Measurements from ENCODE around the gene FMNL2. TPM values are rescaled to one million over a fixed set of nuclear protein-coding genes. Genes with fewer than 3 reads are reported as not detected.
"Not testable (repeated sequence)": the region's sequence is repeated elsewhere in the genome, so short reads cannot be mapped to it uniquely, and the experiment has no call there.

Gene FMNL2
- total RNA-seq, 1 donor from 2014 or later, result 56.6 TPM

DNA sequence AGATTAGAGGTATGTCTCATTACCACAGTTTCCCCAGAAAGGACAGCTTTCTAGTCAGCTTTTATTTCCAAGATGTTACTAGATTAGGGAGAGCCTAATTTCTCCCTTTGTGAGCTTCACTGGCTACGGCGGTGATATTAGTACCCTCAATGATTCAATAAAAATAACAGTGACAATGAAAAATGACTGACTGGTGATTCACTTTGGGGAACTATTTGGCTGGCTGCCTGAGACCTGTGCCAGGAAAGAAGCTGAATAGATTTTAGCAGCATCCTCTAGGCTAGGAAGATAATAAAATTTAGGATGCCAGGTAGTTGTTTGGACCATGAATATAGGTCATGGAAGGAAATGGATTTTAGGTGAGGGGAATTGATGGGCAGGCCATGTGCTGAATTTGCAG is 178.7 kb downstream of the FMNL2 start:
- DNase-seq (ENCODE audit: extremely low read depth, low read depth, low spot score), result no peak

DNA sequence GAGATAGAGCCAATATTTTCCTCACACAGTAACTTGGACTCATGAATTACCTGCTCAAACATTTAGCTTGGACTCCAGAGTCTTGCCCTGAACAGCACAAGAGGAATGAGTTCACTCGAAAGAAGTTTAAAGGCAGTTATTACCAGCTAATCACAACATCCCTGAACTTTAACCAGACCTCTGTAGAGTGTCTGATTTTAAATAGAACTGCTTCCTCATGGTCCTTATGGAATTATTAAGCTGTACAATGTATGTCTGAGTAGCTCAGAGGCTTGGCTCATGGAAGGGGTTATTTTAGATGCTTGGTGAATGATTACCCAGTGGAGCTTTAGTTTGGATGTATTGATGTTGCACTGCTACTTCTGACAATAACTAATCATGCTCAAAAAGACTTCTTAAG is 183.1 kb downstream of the FMNL2 start:
- DNase-seq (ENCODE audit: extremely low read depth, low read depth, low spot score), result no peak

DNA sequence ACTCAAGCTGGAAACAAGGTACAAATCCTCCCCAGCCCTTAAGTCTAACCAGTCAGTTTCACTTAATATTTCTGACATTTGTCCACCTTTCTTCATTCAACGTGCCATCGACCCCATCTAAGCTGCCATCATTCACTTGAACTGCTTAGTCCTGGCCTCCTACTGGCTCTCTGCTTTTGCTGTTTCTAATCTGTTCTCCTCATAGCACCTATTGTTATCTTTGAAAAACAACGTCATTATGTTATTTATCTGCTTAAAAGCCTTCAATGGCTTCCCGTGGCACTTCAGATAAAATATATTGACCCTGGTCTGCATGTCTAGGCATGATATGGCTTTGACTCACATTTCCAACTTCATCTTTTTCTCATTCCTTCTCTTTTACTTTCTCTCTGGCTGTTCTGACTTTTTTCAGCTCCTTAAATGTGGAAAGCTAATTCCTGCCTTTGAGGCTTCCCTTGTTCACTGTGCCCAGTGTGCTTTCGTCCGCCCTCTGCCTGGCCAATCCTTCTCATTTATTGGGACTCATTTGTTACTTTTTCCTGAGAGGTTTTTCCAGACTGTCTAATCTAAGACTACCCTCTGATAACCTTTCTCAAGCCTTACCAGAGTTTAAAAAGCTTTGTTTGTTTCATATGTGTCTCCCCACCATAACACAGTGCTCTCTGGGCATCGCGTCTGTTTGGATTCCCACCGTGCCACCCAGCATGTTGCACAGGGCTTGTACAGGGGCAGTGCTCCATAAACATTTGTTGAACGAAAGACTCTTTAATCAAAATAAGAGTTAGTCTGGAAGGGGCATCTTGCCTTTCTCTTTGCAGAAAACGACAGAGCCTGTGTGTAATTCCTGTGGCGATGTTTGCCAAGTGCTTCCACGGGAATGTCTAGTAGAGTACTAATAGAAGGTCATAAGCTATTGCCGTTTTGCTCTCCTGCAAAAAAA is 183.9 kb downstream of the FMNL2 start:
- DNase-seq (ENCODE audit: extremely low read depth, low read depth, low spot score), result no peak

DNA sequence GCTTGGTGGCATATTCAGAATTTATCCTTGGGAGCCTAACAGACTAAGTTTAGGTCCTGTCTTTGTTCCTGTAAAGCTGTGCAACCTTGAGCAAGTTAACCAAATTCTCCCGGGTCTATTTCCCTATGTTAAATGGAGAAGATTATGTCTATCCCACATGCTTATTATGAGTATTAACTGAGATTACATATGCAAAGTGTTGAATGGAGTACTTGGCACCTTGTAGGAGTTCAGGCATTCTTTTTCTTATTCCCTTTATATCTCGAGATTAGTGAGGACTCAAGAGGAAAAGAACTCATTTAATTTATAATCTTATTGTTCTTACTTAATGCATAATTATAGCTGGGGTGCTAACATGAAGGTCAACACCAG is 184.6 kb downstream of the FMNL2 start:
- DNase-seq (ENCODE audit: extremely low read depth, low read depth, low spot score), result no peak

DNA sequence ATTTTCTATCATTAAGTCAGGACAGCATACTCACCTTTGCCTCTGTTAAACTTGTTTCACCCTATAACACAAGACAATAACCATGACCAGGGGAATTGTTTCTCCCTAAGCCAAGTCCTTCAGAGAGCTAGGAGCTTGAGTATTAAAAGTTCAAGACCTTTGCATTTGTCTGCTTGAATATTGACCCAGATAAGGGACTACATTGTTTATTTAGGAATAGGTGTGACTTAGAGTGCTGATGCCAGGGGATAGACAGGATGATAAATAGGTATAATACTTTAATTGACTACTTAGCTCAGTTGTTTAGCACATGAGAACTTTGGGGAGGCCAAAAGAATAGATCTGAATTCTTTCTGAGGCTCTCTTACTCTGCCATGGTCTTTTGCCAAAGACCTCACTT is 185.8 kb downstream of the FMNL2 start:
- no peak for DNase-seq (ENCODE audit: extremely low read depth, low read depth, low spot score)

DNA sequence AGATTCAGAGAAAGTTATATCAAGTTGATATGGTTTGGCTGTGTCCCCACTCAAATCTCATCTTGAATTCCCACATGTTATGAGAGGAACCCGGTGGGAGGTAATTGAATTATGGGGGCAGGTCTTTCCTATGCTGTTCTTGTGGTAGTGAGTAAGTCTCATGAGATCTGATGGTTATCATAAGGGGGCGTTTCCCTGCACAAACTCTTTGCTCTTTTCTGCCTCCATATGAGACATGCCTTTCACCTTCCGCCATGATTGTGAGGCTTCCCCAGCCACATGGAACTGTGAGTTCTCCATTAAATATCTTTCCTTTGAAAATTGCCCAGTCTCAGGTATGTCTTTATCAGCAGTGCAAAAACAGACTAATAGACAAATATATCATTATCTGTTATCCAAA is 187.5 kb downstream of the FMNL2 start:
- not testable (repeated sequence) for DNase-seq (ENCODE audit: extremely low read depth, low read depth, low spot score)

DNA sequence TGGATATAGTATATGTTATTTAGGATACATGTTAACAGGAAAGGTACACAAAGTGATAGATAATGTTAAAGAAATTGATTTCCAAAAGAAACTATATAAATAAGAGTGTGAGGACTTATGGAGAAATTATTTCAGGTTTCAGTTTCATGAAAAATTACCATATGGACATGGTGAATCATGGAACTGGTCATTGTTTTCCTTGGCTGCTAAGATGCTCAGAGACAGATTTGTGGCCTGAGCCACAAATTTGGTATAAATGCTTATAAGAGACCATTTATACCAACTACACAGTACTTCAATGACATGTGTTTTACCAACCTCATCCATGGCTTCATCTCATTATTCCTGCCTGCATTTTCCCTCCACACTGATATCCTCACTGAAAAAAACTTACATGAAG is 188.1 kb downstream of the FMNL2 start:
- no peak for DNase-seq (ENCODE audit: extremely low read depth, low read depth, low spot score)

DNA sequence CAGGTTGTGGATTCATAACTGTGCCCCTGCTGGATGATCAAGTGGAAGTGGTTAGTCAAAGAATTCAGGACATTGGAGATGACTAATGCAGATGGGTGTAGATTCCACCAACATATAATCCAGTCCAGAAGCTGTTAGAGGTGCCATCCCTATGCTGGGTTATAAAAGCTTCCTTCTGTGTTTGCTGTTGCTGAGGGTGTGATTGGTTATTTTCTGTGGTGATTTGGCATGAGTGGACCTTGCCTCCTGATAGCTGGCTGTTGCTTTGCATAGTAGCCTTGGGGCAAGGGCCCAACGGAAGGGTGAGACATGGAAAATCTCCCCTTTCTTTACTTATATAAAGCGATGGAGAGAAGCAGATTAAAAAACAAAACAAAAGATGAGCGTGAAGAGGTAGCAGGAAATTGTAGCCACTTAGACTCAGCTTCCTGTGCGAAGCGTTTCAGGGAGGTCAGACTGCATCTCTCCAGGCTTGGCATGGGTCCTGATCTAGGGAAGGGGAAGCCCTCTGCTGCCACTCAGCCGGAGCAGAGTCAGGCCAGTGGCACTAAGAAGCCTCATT is 190.4 kb downstream of the FMNL2 start:
- DNase-seq (ENCODE audit: extremely low read depth, low read depth, low spot score), result no peak

DNA sequence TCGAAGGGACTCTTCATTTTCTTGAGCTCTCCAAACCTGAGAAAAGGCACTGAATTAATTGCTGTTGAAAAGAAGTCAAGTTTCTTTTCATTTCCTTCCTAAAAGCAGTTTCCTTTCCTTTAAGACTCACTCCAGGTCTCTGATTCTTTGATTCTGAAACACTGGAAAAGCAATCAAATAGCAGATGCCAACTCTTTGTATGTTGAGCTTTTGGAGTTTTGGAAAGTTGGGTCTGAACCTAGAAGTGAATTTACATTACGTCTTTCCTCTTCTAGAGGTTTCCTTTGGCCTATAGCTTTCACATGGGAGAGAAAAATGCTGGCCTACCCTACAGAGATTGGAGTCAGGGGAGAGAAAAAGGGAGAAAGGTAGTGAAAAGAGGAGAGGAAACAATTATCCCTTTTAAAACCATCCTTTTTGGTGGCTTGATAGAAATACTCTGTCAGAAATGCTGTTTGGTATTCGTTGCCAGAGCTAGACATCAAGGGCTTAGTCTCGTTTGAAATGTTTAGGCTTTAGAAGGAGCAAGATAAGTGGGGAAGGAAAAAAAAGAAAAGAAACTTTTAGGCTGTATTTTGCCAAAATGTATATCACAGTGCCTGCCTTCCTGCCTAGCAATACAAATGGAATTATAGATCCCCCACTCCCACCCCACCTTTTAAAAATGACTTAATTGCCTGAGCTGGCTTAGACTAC is 194.6 kb downstream of the FMNL2 start:
- no peak for DNase-seq (ENCODE audit: extremely low read depth, low read depth, low spot score)

DNA sequence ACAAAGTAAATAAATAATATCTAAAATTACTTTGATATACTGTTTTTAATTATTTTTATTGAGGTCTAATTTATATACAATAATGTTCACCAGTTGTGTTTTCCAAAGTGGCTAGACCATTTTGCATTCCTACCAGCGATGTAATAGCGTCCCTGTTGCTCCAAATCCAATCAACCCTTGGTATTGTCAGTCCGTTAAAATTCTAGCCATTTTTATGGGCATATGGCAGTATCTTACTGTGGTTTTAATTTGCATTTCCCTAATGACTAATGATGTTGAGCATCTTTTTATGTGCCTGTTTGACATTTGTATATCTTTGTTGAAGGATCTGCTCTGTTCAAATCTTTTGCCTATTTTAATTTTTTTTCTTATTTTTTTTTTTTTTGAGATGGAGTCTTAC is 197.3 kb downstream of the FMNL2 start:
- DNase-seq (ENCODE audit: extremely low read depth, low read depth, low spot score), result no peak

DNA sequence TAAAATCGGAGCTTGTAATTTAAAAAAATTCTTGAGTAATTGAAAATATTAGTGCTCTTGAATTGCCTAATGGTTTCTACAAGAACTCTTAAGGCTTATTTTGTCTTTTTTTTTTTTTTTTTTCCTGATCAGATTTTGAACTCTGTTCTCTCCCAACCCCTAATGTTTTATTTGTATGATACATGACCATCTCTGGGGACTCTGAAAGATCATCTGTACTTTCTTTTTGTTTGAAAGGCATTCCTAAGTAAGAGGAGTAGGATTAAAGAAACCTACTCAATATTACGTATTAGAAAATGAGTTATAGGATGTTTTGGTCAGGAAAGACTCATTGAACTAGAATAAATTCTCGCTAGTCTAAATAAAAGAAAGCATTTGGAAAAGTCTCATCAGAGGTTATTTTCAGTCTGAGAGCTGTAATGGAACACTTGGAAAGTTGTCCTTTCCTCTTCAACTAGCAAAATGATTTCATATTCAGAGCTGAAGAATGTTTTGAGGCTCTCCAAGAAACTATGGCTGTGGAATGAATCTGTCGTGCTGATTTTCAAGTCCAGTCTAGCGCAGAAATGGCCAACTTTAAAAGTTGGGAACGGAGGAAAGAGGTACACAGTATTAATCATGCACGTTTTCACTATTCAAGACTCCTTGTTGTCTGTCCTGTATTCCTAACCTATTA is 199.6 kb downstream of the FMNL2 start:
- no peak for DNase-seq (ENCODE audit: extremely low read depth, low read depth, low spot score)

DNA sequence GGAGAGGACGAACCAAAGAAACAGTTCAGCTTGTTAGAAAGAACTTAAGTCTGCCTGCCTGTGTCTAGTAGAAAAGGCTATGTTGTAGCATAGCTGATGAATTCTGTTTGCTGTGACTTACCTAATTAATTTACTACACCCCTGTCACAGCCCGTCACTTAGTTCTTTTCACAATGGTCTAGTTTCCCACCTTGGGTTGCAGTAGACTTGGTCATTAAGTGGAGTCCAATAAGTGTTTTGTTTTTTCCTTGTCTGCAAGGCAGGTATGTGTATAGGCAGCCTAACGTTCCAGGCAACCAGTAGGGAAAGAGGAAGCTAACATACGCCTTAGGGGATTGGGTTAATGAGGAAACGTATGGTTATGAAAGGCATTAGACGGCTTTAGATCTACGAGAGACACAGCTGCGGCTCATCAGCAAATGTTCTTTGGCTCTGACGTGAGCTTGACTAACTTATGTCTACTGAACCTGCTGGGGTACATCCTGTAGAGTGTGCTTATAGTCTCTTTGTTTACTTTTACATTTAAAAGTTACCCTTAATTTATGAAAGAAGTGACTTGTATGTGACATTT is 202.2 kb downstream of the FMNL2 start:
- no peak for DNase-seq (ENCODE audit: extremely low read depth, low read depth, low spot score)

DNA sequence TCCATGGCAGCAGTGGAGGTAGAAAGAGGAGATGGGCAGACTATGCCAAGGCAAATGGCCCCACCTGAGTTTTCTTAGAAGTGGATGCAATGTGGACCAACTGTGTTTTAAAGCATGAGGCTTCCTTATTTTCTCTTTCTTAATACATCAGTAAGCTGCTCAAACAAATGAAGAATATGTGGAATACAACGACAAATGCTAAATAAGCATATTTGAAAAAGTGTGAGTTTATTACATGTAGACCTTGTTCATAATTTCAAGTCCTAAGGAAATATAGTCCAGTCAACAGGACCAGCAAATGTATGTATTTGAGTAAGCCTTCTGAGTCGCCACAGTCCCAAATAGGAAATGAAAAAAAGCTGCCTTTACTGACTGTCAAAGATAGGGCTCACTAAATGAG is 204.4 kb downstream of the FMNL2 start:
- no peak for DNase-seq (ENCODE audit: extremely low read depth, low read depth, low spot score)

DNA sequence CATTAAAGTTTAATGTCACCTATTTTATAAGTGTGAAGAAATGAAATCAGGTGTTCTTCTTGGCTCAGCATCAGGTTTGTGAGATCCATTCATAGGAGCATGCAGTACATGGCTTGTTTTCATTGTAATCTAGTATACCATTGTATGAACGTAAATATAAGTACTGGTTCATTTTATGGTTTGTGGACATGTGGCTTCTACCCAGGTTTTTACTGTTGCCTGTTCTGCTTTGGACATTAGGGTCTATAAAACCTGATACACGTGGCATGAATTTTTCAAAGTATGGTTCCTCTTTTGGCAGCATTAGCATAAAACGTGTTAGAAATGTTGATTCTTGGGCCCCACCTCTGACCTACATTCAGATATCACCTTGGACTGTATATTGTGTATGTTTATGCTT is 206.7 kb downstream of the FMNL2 start:
- DNase-seq (ENCODE audit: extremely low read depth, low read depth, low spot score), result no peak

DNA sequence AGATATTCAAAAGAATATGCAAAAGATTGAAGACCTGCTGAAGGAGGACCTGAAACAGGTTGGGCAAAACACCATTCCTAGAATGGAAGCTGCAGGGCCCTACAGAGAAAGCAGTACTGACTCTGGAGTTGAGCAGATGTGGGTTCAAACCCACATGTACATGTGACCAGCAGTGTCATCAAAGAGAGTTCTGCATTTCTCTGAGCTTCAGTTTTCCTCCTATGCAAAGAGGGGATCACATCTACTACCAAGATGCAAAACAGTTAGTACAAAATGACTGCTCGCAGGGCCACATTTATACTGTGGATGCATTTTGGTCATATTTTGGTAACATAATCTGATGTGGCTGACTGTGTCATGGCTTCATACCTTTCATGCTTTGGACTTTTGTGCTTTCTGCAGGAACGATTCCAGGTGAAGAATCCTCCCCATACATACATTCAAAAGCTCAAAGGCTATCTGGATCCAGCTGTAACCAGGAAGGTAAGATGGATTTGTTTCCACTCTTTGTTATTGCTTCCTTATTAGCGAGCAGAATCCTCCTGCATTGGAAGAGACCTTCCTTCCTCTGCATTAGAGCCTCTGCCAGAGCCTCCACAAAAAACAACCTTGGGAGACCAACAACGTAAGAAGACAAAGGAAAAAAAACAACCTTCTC is 207.5 kb downstream of the FMNL2 start:
- DNase-seq (ENCODE audit: extremely low read depth, low read depth, low spot score), result no peak

DNA sequence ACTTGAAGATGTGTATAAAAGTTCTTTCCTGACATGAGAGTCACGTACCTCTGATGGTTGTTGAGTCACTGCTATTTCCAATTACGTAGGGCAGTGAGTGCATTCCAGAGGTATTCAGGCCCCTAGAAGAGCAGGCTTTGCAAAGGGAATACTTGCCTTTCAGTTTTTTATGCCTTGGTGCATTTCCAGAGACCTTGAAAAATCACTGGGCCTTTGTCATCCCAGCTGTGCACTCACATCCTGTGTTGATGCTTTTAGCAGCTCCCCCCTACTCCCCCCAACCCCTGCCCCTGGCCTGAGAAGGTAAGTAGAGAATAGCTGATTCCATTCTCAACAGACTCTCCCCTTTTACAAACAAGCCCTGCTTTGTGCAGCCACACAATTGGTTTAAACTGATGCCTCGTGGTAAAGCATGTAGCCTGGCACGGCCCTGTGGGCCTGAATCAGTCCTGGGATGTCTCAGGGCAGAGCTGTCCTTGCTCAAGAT is 208.1 kb downstream of the FMNL2 start:
- DNase-seq (ENCODE audit: extremely low read depth, low read depth, low spot score), result peak; percentile 83

DNA sequence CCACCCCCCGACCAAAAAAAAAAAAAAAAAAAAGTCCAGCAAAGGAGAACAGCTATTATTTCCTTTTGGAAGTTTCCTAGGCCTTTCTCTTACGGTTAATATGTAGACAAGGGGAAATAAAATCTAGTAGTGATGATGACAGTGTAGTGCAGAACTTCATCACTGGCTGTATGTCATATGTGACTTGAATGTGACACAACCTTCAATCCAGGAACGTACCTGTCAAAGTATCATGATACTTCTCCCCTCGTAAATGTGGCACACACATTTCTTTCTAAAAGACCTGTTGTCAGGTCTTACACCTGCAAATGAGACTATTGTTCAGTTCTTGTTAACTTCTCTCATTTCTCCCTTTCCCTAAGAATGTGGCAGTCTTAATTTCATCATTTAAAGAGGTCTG is 208.7 kb downstream of the FMNL2 start:
- DNase-seq (ENCODE audit: extremely low read depth, low read depth, low spot score), result no peak

DNA sequence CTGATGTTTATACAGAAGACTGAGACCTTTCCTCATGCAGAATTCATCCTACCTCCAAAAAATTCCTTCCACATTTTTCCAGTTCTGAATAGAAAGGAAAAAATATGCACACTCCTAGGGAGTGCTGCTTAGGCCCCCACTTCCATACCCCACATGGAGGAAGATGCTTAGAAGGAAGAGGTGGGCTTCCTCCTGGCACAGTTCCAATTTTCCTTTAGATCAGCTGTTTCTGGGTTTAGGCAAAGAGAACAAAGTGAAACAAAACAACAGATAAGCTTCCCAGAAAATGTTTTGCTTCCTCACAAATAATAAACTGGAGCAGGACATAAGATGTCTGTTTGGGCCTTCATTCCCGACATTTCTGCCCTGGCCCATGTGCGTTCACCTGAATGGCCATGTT is 209.7 kb downstream of the FMNL2 start:
- DNase-seq (ENCODE audit: extremely low read depth, low read depth, low spot score), result no peak

DNA sequence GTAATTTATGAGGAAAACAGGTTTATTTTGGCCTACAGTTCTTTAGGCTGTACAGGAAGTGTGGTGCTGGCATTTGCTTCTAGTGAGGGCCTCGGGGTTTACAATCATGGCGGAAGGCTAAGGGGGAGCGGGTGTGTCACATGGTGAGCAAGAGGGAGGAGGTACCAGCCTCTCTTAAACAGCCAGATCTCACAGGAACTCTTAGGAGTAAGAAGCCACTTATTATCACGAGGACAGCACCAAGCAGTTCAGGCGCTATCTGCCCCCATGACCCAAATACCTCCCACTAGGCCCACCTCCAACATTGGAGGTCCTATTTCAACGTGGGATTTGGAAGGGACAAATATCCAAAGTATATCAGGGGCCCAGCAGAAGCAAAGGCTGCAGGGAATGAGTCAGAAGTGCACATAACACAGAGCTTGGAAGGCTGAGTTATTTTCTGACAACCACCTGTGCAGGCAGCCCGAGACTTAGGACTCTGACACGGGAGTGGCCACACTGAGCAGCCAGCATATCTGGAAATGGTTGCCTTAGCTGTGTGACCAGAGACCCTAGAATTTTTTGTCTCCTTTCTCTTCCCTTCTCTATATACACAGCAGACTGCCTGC is 211.4 kb downstream of the FMNL2 start:
- no peak for DNase-seq (ENCODE audit: extremely low read depth, low read depth, low spot score)

All from glomerular endothelial cell (primary cell).